HG02678 (cell line): ENCODE measurements around the gene PRR3.

Experiments used
- ATAC-seq: cut with Tn5 transposase; IDR thresholded peaks from one replicate; pipeline ENCODE4 v1.9.1; 2021; ENCODE audit warnings: mild to moderate bottlenecking, moderate library complexity; ENCODE audit not compliant: unreplicated experiment

Gene PRR3

GRCh38 chr6:30533460-30534294 is 23.4 kb upstream of the PRR3 start:
- ATAC-seq = no peak

GRCh38 chr6:30537931-30538330 is 19.2 kb upstream of the PRR3 start:
- no peak for ATAC-seq

GRCh38 chr6:30541515-30542403 is 15.3 kb upstream of the PRR3 start:
- ATAC-seq = no peak

GRCh38 chr6:30542404-30542725 is 14.7 kb upstream of the PRR3 start:
- no peak for ATAC-seq

- no peak for ATAC-seq
These were observed 14.2 kb upstream of the PRR3 start for GRCh38 chr6:30542915-30543314.

GRCh38 chr6:30543821-30544220 is 13.3 kb upstream of the PRR3 start:
- ATAC-seq = no peak

- no peak for ATAC-seq
These were observed 12.3 kb upstream of the PRR3 start for GRCh38 chr6:30544666-30545272.

GRCh38 chr6:30547454-30547853 is 9.6 kb upstream of the PRR3 start:
- no peak for ATAC-seq

GRCh38 chr6:30548375-30548774 is 8.7 kb upstream of the PRR3 start:
- ATAC-seq = no peak

GRCh38 chr6:30554404-30554803 is 2.7 kb upstream of the PRR3 start:
- ATAC-seq = no peak

GRCh38 chr6:30554962-30555815 is 1.9 kb upstream of the PRR3 start:
- no peak for ATAC-seq

- ATAC-seq = peak; percentile 4
These were observed 1.4 kb upstream of the PRR3 start for GRCh38 chr6:30555816-30556065.

- peak; percentile 78 for ATAC-seq
These were observed 809 bp upstream of the PRR3 start, which contains the start of gene GNL1 for GRCh38 chr6:30556066-30556905. TSS of gene GNL1 (minus strand) at chr6:30556489. CDS start at chr6:30556203, 286 bp downstream.

- no peak for ATAC-seq
These were observed 537 bp downstream of the PRR3 start for GRCh38 chr6:30557683-30557981.

GRCh38 chr6:30560930-30561329 is 3.8 kb downstream of the PRR3 start:
- no peak for ATAC-seq

- ATAC-seq = no peak
These were observed 5.7 kb downstream of the PRR3 start for GRCh38 chr6:30562470-30563425.

GRCh38 chr6:30564114-30564513 is 7.0 kb downstream of the PRR3 start:
- ATAC-seq = no peak

GRCh38 chr6:30565772-30566171 is 8.7 kb downstream of the PRR3 start:
- no peak for ATAC-seq

GRCh38 chr6:30568245-30568644 is 11.2 kb downstream of the PRR3 start:
- ATAC-seq = no peak
